IMR-90 (cell line): ENCODE results near the gene CARD8. TPM values are rescaled to one million over a fixed set of nuclear protein-coding genes. Genes with fewer than 3 reads are reported as not detected.

ENCODE experiments used
- ATAC-seq: fragments of 200-7000 bp; cut with Tn5 transposase; 2 replicates; pipeline ENCODE4 v1.9.1; 2020; ENCODE audit warnings: low read depth, mild to moderate bottlenecking, moderate library complexity
- BruUV-seq: library from RNA; stranded (reverse); fragments of 400-500 nt; replicated peaks from 2 replicates; lab custom pipeline; 2021; lab: Mats Ljungman, UMichigan
- CTCF ChIA-PET: fragments of 300-600 bp; formaldehyde crosslinking; extraction: SDS; loops from one replicate; lab custom pipeline; 2021; ENCODE audit warnings: antibody characterized with exemption; lab: Yijun Ruan, JAX
- POLR2A ChIA-PET: fragments of 300-600 bp; sonication (Branson Sonifier 250); formaldehyde crosslinking; loops from one replicate; lab custom pipeline; 2022; ENCODE audit warnings: antibody characterized with exemption; ENCODE audit not compliant: unreplicated experiment; lab: Charles Lee
- DNase-seq: peaks from one replicate; pipeline ENCODE4 v3.0.0; 2013
- H2AFZ ChIP-seq: replicated peaks from 2 replicates; pipeline ENCODE3; 2013; ENCODE audit warnings: low read length, mild to moderate bottlenecking; ENCODE audit not compliant: poor library complexity
- H2AK5ac ChIP-seq: 2 replicates; pipeline ENCODE4 v1.6.1; 2013; ENCODE audit warnings: low read depth, low read length, inconsistent platforms
- H2AK9ac ChIP-seq: replicated peaks from 2 replicates; pipeline ENCODE3; 2013; ENCODE audit warnings: mild to moderate bottlenecking, low read depth, low read length, moderate library complexity; ENCODE audit not compliant: poor library complexity
- H2BK120ac ChIP-seq: 2 replicates; pipeline ENCODE4 v1.6.1; 2013; ENCODE audit warnings: low read depth, low read length, inconsistent platforms
- H2BK15ac ChIP-seq: 3 replicates; pipeline ENCODE4 v1.6.1; 2013; ENCODE audit warnings: low read depth, low read length, inconsistent platforms
- H2BK20ac ChIP-seq: 2 replicates; pipeline ENCODE4 v1.6.1; 2013; ENCODE audit warnings: low read depth, mild to moderate bottlenecking, inconsistent platforms, low read length, moderate library complexity
- H2BK5ac ChIP-seq: 2 replicates; pipeline ENCODE4 v1.6.1; 2013; ENCODE audit warnings: mild to moderate bottlenecking, low read depth, low read length, inconsistent platforms; ENCODE audit not compliant: poor library complexity, severe bottlenecking
- H3K14ac ChIP-seq: replicated peaks from 2 replicates; pipeline ENCODE4 v1.6.1; 2013; ENCODE audit warnings: low read depth, low read length, inconsistent platforms
- H3K18ac ChIP-seq: 2 replicates; pipeline ENCODE4 v1.6.1; 2013; ENCODE audit warnings: low read depth, low read length, control low read depth
- H3K23ac ChIP-seq: 2 replicates; pipeline ENCODE4 v1.6.1; 2013; ENCODE audit warnings: low read depth, low read length, inconsistent platforms
- H3K27ac ChIP-seq: 2 replicates; pipeline ENCODE4 v1.5.1; 2013; ENCODE audit warnings: mild to moderate bottlenecking, control low read depth, low read length; ENCODE audit not compliant: insufficient read depth
- H3K27me3 ChIP-seq: 2 replicates; pipeline ENCODE4 v1.6.1; 2013; ENCODE audit warnings: low read length; ENCODE audit not compliant: control insufficient read depth, insufficient read depth
- H3K36me3 ChIP-seq: 2 replicates; pipeline ENCODE4 v1.6.1; 2013; ENCODE audit warnings: low read length, mixed read lengths; ENCODE audit not compliant: control insufficient read depth, insufficient read depth
- H3K4ac ChIP-seq: 2 replicates; pipeline ENCODE4 v1.6.1; 2013; ENCODE audit warnings: low read depth, low read length, inconsistent platforms
- H3K4me1 ChIP-seq: 2 replicates; pipeline ENCODE4 v1.6.1; 2013; ENCODE audit warnings: low read length, mixed read lengths; ENCODE audit not compliant: control insufficient read depth, insufficient read depth
- H3K4me2 ChIP-seq: 2 replicates; pipeline ENCODE4 v1.6.1; 2013; ENCODE audit warnings: low read depth, mild to moderate bottlenecking, control low read depth, low read length, moderate library complexity
- H3K4me3 ChIP-seq: 2 replicates; pipeline ENCODE4 v1.5.1; 2013; ENCODE audit warnings: low read depth, mild to moderate bottlenecking, control low read depth, low read length, moderate library complexity; ENCODE audit not compliant: insufficient read depth
- H3K56ac ChIP-seq: 2 replicates; pipeline ENCODE4 v1.6.1; 2013; ENCODE audit warnings: low read length, inconsistent platforms; ENCODE audit not compliant: insufficient read depth; ENCODE audit errors: extremely low read depth
- H3K79me1 ChIP-seq, 2 experiments: 2 replicates each; pipeline ENCODE4 v1.6.1; 2013; ENCODE audit warnings: low read length in 2 of 2, inconsistent platforms in 1 of 2, low read depth in 1 of 2
- H3K9ac ChIP-seq: 2 replicates; pipeline ENCODE4 v1.6.1; 2013; ENCODE audit warnings: low read depth, low read length, control low read depth
- H3K9me1 ChIP-seq: 2 replicates; pipeline ENCODE4 v1.6.1; 2013; ENCODE audit warnings: low read length, inconsistent platforms; ENCODE audit not compliant: insufficient read depth
- H3K9me3 ChIP-seq: 2 replicates; pipeline ENCODE4 v1.6.1; 2013; ENCODE audit warnings: low read length; ENCODE audit not compliant: control insufficient read depth, insufficient read depth
- H4K20me1 ChIP-seq: 2 replicates; pipeline ENCODE4 v1.6.1; 2013; ENCODE audit warnings: low read length, inconsistent platforms; ENCODE audit not compliant: insufficient read depth
- H4K5ac ChIP-seq: 2 replicates; pipeline ENCODE4 v1.6.1; 2013; ENCODE audit warnings: mild to moderate bottlenecking, low read depth, low read length, control low read depth
- H4K8ac ChIP-seq, 2 experiments: 2 replicates each; pipeline ENCODE4 v1.6.1; 2013; ENCODE audit warnings: low read depth in 2 of 2, low read length in 2 of 2, control low read depth in 1 of 2, inconsistent platforms in 1 of 2
- H4K91ac ChIP-seq: 2 replicates; pipeline ENCODE4 v1.6.1; 2013; ENCODE audit warnings: low read depth, low read length, inconsistent platforms; ENCODE audit not compliant: insufficient read depth
- BHLHE40 ChIP-seq: fragments of 150-350 bp; IDR thresholded peaks from 2 replicates; pipeline ENCODE4 v1.6.1; 2016; ENCODE audit warnings: mild to moderate bottlenecking, low read depth, low read length
- CEBPB ChIP-seq: IDR thresholded peaks from 2 replicates; pipeline ENCODE4 v1.6.1; 2012; ENCODE audit warnings: low read depth, low read length, improper control_type of control experiment
- CHD1 ChIP-seq: IDR thresholded peaks from 2 replicates; pipeline ENCODE4 v1.6.1; 2012; ENCODE audit warnings: low read depth, low read length, improper control_type of control experiment
- FOS ChIP-seq: fragments of 150-350 bp; IDR thresholded peaks from 2 replicates; pipeline ENCODE4 v1.6.1; 2016; ENCODE audit warnings: low read depth, low read length
- MAFK ChIP-seq: IDR thresholded peaks from 2 replicates; pipeline ENCODE4 v1.6.1; 2012; ENCODE audit warnings: low read depth, low read length, improper control_type of control experiment
- MAZ ChIP-seq: IDR thresholded peaks from 2 replicates; pipeline ENCODE4 v1.6.1; 2012; ENCODE audit warnings: low read depth, mild to moderate bottlenecking, low read length, improper control_type of control experiment, moderate library complexity, borderline replicate concordance
- MXI1 ChIP-seq: IDR thresholded peaks from 2 replicates; pipeline ENCODE4 v1.6.1; 2012; ENCODE audit warnings: low read depth, mild to moderate bottlenecking, low read length, moderate library complexity, borderline replicate concordance
- NFE2L2 ChIP-seq: fragments of 150-350 bp; IDR thresholded peaks from 2 replicates; pipeline ENCODE4 v1.6.1; 2016; ENCODE audit warnings: low read depth, mild to moderate bottlenecking, low read length
- POLR2A ChIP-seq: IDR thresholded peaks from 2 replicates; pipeline ENCODE4 v1.6.1; 2012; ENCODE audit warnings: mild to moderate bottlenecking, low read depth, low read length
- RAD21 ChIP-seq: IDR thresholded peaks from 2 replicates; pipeline ENCODE4 v1.6.1; 2012; ENCODE audit warnings: low read length, improper control_type of control experiment
- RCOR1 ChIP-seq: IDR thresholded peaks from 2 replicates; pipeline ENCODE4 v1.6.1; 2012; ENCODE audit warnings: mild to moderate bottlenecking, low read length, improper control_type of control experiment; ENCODE audit not compliant: insufficient replicate concordance
- WGBS, 2 experiments: methylation state at CpG; one replicate each; pipeline versions ENCODE4 v1.1.5 to v1.1.7; 2013; ENCODE audit warnings: missing lambda C conversion rate in 2 of 2; ENCODE audit not compliant: insufficient read length in 1 of 2; ENCODE audit errors: extremely low coverage in 2 of 2; 5-methylcytosine and 5-hydroxymethylcytosine counted together
- dilution Hi-C: fragments of 300-500 bp; cut with HindIII; formaldehyde crosslinking; loops from one replicate; pipeline ENCODE4 v1.14.3; 2018; ENCODE audit warnings: low sequenced_read_pairs; ENCODE audit not compliant: unreplicated experiment
- in situ Hi-C: fragments of 300-500 bp; cut with MboI; formaldehyde crosslinking; loops from 3 replicates; pipeline ENCODE4 v1.14.3; 2019; ENCODE audit warnings: low sequenced_read_pairs, inconsistent platforms, mixed read lengths
- intact Hi-C: fragments of 100-400 bp; cut with micrococcal nuclease; formaldehyde crosslinking; loops from 2 replicates; pipeline ENCODE4 v1.10.0; 2022
- polyA plus RNA-seq, 3 experiments: library from polyadenylated mRNA; depleted of rRNA; stranded (reverse); fragments of >200 nt; gene quantifications; 2 replicates each; pipeline ENCODE4 v1.2.3, GENCODE V29; 2012; ENCODE audit warnings: low replicate concordance in 1 of 3
- total RNA-seq: library from RNA; depleted of rRNA; stranded (reverse); fragments of >200 nt; gene quantifications from 2 replicates; pipeline ENCODE4 v1.2.3, GENCODE V29; 2012
- TF ChIP-seq, protein P1 (sequence below): fragments of 150-350 bp; IDR thresholded peaks from 2 replicates; pipeline ENCODE4 v1.6.1; 2017; ENCODE audit warnings: mild to moderate bottlenecking, antibody characterized with exemption, low read length, low read depth
- TF ChIP-seq, protein P2 (sequence below): conservative IDR thresholded peaks from 2 replicates; pipeline ENCODE4 v1.5.1; 2012; ENCODE audit warnings: mild to moderate bottlenecking, low read depth, low read length, improper control_type of control experiment
- TF ChIP-seq, protein P3 (sequence below): fragments of 150-350 bp; IDR thresholded peaks from 2 replicates; pipeline ENCODE4 v1.6.1; 2016; ENCODE audit warnings: low read depth, mild to moderate bottlenecking, low read length, moderate library complexity, borderline replicate concordance

Gene CARD8
- total and polyA plus RNA-seq, 2 of the 4 experiments (the other 2 are of a cell fraction) = 11.3 to 15.5 TPM

DNA sequence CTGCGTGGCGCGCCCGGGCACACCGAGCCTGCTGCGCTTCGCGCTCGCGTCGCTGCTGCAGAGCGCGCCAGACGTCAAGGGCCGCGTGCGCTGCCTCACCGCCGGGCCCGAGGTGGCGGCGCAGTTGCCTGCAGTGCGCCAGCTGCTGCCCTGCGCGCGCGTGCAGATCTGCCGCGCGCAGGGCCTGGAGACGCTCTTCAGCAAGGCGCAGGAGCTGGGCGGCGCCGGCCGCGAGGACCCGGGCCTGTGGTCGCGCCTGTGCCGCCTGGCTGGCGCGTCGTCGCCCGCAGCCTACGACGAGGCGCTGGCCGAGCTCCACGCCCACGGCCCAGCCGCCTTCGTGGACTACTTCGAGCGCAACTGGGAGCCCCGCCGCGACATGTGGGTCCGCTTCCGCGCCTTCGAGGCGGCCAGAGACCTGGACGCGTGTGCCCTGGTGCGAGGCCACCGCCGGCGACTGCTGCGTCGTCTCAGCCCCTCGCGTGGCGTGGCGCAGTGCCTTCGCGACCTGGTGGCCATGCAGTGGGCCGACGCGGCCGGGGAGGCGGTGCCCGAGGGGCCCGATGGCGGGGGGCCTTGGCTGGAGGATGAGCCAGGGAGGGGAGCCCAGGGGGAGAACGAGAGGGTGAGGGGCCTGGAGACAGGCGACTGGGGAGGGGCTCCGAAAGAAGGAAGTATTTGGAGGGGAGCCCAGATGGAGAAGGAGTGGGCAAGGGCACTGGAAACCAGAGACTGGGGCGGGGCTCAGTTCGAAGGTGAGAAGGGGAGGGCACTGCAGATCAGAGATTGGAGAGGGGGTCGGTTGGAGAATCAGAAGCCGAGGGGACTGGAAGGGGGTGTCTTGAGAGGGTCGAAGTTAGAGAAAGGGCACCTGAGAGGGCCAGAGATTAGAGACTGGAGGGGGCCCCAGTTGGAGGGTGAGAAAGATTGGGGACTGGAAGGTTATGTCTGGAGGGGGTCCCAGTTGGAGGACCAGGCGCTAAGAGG, 60.6 kb downstream of the CARD8 start:
- H4K8ac ChIP-seq = no peak overlapping the region
- H3K36me3 ChIP-seq = no peaks in the 10 kb centered on the region
- no peak overlapping the region for H4K91ac ChIP-seq
- H4K20me1 ChIP-seq = peaks cover 4% of the 10 kb centered on the region; the same call in 1 of the 2 replicates
- no peak overlapping the region for H3K4me3 ChIP-seq
- H2BK5ac ChIP-seq = no peak overlapping the region
- H3K4me1 ChIP-seq = no peaks in the 10 kb centered on the region
- no peak overlapping the region for H3K9ac ChIP-seq
- H2AK5ac ChIP-seq = no peak overlapping the region
- H3K79me1 ChIP-seq = peaks cover 0 to 4% of the 10 kb centered on the region in 2 experiments; a peak in 2 of 4 replicates
- no peak overlapping the region for H3K18ac ChIP-seq
- in situ Hi-C loops (no loop called here), intact Hi-C loops (no loop called here), dilution Hi-C loops (no loop called here)
- H2BK120ac ChIP-seq = no peak overlapping the region
- peaks cover 4% of the 10 kb centered on the region for H3K9me1 ChIP-seq
- 67% methylated on average over 81 of the region's 95 CpGs; no CpG with 5 or more reads in 1 of the 2 experiments for WGBS, 2 experiments
- H2AFZ ChIP-seq = no peak overlapping the region
- H3K9me3 ChIP-seq = no peaks in the 10 kb centered on the region
- H4K5ac ChIP-seq = no peak overlapping the region
- no peak overlapping the region for H3K23ac ChIP-seq
- H3K14ac ChIP-seq = no peak overlapping the region
- no peak overlapping the region for H3K56ac ChIP-seq
- no peak overlapping the region for H2AK9ac ChIP-seq
- POLR2A ChIA-PET = no interaction called here
- no peak overlapping the region for H2BK20ac ChIP-seq
- H3K4me2 ChIP-seq = no peak overlapping the region
- no peak overlapping the region for H3K4ac ChIP-seq
- CTCF ChIA-PET = interaction anchor here (1.5 kb wide), 1 partner anchor 9 kb away, joined by 6 read pairs; no protein-coding TSS in a partner anchor
- no peak for ATAC-seq
- BruUV-seq = no TSS peak
- H3K27ac ChIP-seq = no peak overlapping the region
- no peak for DNase-seq
- H2BK15ac ChIP-seq = no peak overlapping the region
- H3K27me3 ChIP-seq = no peaks in the 10 kb centered on the region
- TF ChIP-seq RAD21 = no peak
- TF ChIP-seq FOS = no peak
- no peak for TF ChIP-seq MAZ
- TF ChIP-seq BHLHE40 = no peak
- no peak for TF ChIP-seq NFE2L2
- TF ChIP-seq, protein P1, sequence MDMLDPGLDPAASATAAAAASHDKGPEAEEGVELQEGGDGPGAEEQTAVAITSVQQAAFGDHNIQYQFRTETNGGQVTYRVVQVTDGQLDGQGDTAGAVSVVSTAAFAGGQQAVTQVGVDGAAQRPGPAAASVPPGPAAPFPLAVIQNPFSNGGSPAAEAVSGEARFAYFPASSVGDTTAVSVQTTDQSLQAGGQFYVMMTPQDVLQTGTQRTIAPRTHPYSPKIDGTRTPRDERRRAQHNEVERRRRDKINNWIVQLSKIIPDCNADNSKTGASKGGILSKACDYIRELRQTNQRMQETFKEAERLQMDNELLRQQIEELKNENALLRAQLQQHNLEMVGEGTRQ = no peak
- TF ChIP-seq MXI1 = no peak
- no peak for TF ChIP-seq MAFK
- no peak for TF ChIP-seq POLR2A
- no peak for TF ChIP-seq RCOR1
- TF ChIP-seq, protein P2, sequence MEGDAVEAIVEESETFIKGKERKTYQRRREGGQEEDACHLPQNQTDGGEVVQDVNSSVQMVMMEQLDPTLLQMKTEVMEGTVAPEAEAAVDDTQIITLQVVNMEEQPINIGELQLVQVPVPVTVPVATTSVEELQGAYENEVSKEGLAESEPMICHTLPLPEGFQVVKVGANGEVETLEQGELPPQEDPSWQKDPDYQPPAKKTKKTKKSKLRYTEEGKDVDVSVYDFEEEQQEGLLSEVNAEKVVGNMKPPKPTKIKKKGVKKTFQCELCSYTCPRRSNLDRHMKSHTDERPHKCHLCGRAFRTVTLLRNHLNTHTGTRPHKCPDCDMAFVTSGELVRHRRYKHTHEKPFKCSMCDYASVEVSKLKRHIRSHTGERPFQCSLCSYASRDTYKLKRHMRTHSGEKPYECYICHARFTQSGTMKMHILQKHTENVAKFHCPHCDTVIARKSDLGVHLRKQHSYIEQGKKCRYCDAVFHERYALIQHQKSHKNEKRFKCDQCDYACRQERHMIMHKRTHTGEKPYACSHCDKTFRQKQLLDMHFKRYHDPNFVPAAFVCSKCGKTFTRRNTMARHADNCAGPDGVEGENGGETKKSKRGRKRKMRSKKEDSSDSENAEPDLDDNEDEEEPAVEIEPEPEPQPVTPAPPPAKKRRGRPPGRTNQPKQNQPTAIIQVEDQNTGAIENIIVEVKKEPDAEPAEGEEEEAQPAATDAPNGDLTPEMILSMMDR = no peak
- no peak for TF ChIP-seq CHD1
- TF ChIP-seq, protein P3, sequence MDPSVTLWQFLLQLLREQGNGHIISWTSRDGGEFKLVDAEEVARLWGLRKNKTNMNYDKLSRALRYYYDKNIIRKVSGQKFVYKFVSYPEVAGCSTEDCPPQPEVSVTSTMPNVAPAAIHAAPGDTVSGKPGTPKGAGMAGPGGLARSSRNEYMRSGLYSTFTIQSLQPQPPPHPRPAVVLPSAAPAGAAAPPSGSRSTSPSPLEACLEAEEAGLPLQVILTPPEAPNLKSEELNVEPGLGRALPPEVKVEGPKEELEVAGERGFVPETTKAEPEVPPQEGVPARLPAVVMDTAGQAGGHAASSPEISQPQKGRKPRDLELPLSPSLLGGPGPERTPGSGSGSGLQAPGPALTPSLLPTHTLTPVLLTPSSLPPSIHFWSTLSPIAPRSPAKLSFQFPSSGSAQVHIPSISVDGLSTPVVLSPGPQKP = no peak
- TF ChIP-seq CEBPB = no peak
